Caco-2 (cell line): Measurements from ENCODE around the gene KANSL3. TPM values are rescaled to one million over a fixed set of nuclear protein-coding genes. Genes with fewer than 3 reads are reported as not detected.

Experiments used
- BruUV-seq: library from RNA; stranded (reverse); fragments of 400-500 nt; replicated peaks from 2 replicates; lab custom pipeline; 2021; lab: Mats Ljungman, UMichigan
- CTCF ChIA-PET: fragments of 300-600 bp; sonication (Branson Sonifier 250); formaldehyde crosslinking; loops from one replicate; lab custom pipeline; 2022; ENCODE audit warnings: antibody characterized with exemption; lab: Charles Lee
- POLR2A ChIA-PET: fragments of 300-600 bp; sonication (Branson Sonifier 250); formaldehyde crosslinking; loops from one replicate; lab custom pipeline; 2022; ENCODE audit warnings: antibody characterized with exemption; lab: Charles Lee
- DNase-seq, 2 experiments: peaks; one replicate each; pipeline versions ENCODE4 v3.0.0 to v3.0.0-alpha.2; 2020 to 2022
- H3K27me3 ChIP-seq: replicated peaks from 2 replicates; pipeline ENCODE4 v1.6.0; 2011; ENCODE audit warnings: low read length; ENCODE audit not compliant: control insufficient read depth, insufficient read depth
- H3K36me3 ChIP-seq: 2 replicates; pipeline ENCODE4 v1.5.1; 2011; ENCODE audit warnings: low read length; ENCODE audit not compliant: control insufficient read depth, insufficient read depth
- H3K4me1 ChIP-seq: fragments of 250-450 bp; sonication (Bioruptor Pico); 2 replicates; pipeline ENCODE4 v1.5.1; 2020; ENCODE audit warnings: mild to moderate bottlenecking
- H3K4me3 ChIP-seq: 2 replicates; pipeline ENCODE4 v1.5.1; 2011; ENCODE audit warnings: low read depth, mild to moderate bottlenecking, control low read depth, low read length
- H3K9me3 ChIP-seq: fragments of 250-450 bp; sonication (Bioruptor Pico); 2 replicates; pipeline ENCODE4 v1.5.1; 2020; ENCODE audit warnings: mild to moderate bottlenecking, moderate library complexity
- H3K27ac Mint-ChIP-seq: one replicate; pipeline ENCODE4 v1.8.0; 2022; ENCODE audit warnings: mixed read lengths; ENCODE audit not compliant: unreplicated experiment
- H3K27me3 Mint-ChIP-seq: one replicate; pipeline ENCODE4 v1.8.0; 2022; ENCODE audit warnings: mixed read lengths; ENCODE audit not compliant: insufficient read depth, unreplicated experiment
- H3K36me3 Mint-ChIP-seq: one replicate; pipeline ENCODE4 v1.8.0; 2022; ENCODE audit warnings: mild to moderate bottlenecking, mixed read lengths; ENCODE audit not compliant: insufficient read depth, unreplicated experiment
- H3K4me1 Mint-ChIP-seq: one replicate; pipeline ENCODE4 v1.8.0; 2022; ENCODE audit warnings: low read depth, mixed read lengths; ENCODE audit not compliant: unreplicated experiment
- H3K4me3 Mint-ChIP-seq: one replicate; pipeline ENCODE4 v1.8.0; 2022; ENCODE audit warnings: mild to moderate bottlenecking, moderate library complexity, mixed read lengths; ENCODE audit not compliant: unreplicated experiment
- H3K9me3 Mint-ChIP-seq: one replicate; pipeline ENCODE4 v1.8.0; 2022; ENCODE audit warnings: mixed read lengths; ENCODE audit not compliant: unreplicated experiment
- CTCF ChIP-seq, 2 experiments: fragments of 200-600 bp in 1 of 2; IDR thresholded peaks; 1 replicate in 1 of 2; 2 replicates in 1 of 2; pipeline versions ENCODE4 v1.5.1 to v1.8.0; 2011 to 2022; ENCODE audit warnings: antibody characterized with exemption in 1 of 2, control low read depth in 1 of 2, inconsistent platforms in 1 of 2, low read depth in 1 of 2, low read length in 1 of 2, mild to moderate bottlenecking in 1 of 2, moderate library complexity in 1 of 2; ENCODE audit not compliant: insufficient read depth in 1 of 2, severe bottlenecking in 1 of 2, unreplicated experiment in 1 of 2
- intact Hi-C: fragments of 100-400 bp; cut with micrococcal nuclease; formaldehyde crosslinking; loops from one replicate; pipeline ENCODE4 v1.10.0; 2022; ENCODE audit not compliant: unreplicated experiment
- total RNA-seq: library from RNA; stranded (reverse); gene quantifications from 2 replicates; pipeline ENCODE4 v1.2.3, GENCODE V29; 2022

KANSL3 gene
- total RNA-seq, 1 experiment from 2014 or later, result 48.6 TPM

GRCh38 chr2:96683307-96683706, 45.2 kb upstream of the KANSL3 start:
- no peaks in the 10 kb centered on the region for H3K27me3 ChIP-seq
- BruUV-seq, result no TSS peak
- H3K27me3 Mint-ChIP-seq, result no peaks in the 10 kb centered on the region
- intact Hi-C loops, result no loop called here
- ChIA-PET POLR2A (no interaction called here), CTCF (no interaction called here)
- H3K4me1 Mint-ChIP-seq, result peaks cover 15% of the 10 kb centered on the region
- H3K9me3 Mint-ChIP-seq, result no peaks in the 10 kb centered on the region
- no peaks in the 10 kb centered on the region for H3K9me3 ChIP-seq
- no peak for TF ChIP-seq CTCF (IDR thresholded peaks at IDR 0.05; ENCODE audit: insufficient read depth in 1 of 2, low read depth in 1 of 2, low read length in 1 of 2, severe bottlenecking in 1 of 2, unreplicated experiment in 1 of 2)
- H3K27ac Mint-ChIP-seq, result no peak overlapping the region
- H3K4me1 ChIP-seq, result peaks cover 20% of the 10 kb centered on the region
- H3K4me3 Mint-ChIP-seq, result no peak overlapping the region
- H3K4me3 ChIP-seq, result no peak overlapping the region
- peaks cover 5% of the 10 kb centered on the region for H3K36me3 Mint-ChIP-seq
- no peak for DNase-seq
- no peaks in the 10 kb centered on the region for H3K36me3 ChIP-seq

- intact Hi-C loops, result no loop called here
- H3K27ac Mint-ChIP-seq, result no peak overlapping the region
- no peak overlapping the region for H3K4me3 Mint-ChIP-seq
- TF ChIP-seq CTCF (IDR thresholded peaks at IDR 0.05; ENCODE audit: insufficient read depth in 1 of 2, low read depth in 1 of 2, low read length in 1 of 2, severe bottlenecking in 1 of 2, unreplicated experiment in 1 of 2), result no peak
- Histone ChIP-seq H3K4me1 (peaks cover 20% of the 10 kb centered on the region), H3K4me3 (no peak overlapping the region), H3K9me3 (no peaks in the 10 kb centered on the region), H3K36me3 (no peaks in the 10 kb centered on the region), H3K27me3 (no peaks in the 10 kb centered on the region)
- H3K4me1 Mint-ChIP-seq, result peaks cover 15% of the 10 kb centered on the region
- ChIA-PET CTCF (no interaction called here), POLR2A (no interaction called here)
- no peaks in the 10 kb centered on the region for H3K9me3 Mint-ChIP-seq
- BruUV-seq, result no TSS peak
- no peaks in the 10 kb centered on the region for H3K27me3 Mint-ChIP-seq
- no peak for DNase-seq
- H3K36me3 Mint-ChIP-seq, result no peaks in the 10 kb centered on the region
Measured at GRCh38 chr2:96681540-96681939, 43.4 kb upstream of the KANSL3 start.

GRCh38 chr2:96680561-96681141, 42.5 kb upstream of the KANSL3 start:
- Mint-ChIP-seq H3K27ac (no peak overlapping the region), H3K27me3 (no peaks in the 10 kb centered on the region), H3K4me1 (peaks cover 15% of the 10 kb centered on the region), H3K36me3 (no peaks in the 10 kb centered on the region), H3K9me3 (no peaks in the 10 kb centered on the region), H3K4me3 (no peak overlapping the region)
- intact Hi-C loops, result no loop called here
- no peak for DNase-seq
- Histone ChIP-seq H3K27me3 (no peaks in the 10 kb centered on the region), H3K4me1 (peaks cover 20% of the 10 kb centered on the region), H3K9me3 (no peaks in the 10 kb centered on the region), H3K36me3 (no peaks in the 10 kb centered on the region), H3K4me3 (no peak overlapping the region)
- TF ChIP-seq CTCF (IDR thresholded peaks at IDR 0.05; ENCODE audit: insufficient read depth in 1 of 2, low read depth in 1 of 2, low read length in 1 of 2, severe bottlenecking in 1 of 2, unreplicated experiment in 1 of 2), result no peak
- ChIA-PET POLR2A (interaction anchor here (0.6 kb wide), 1 partner anchor 47 kb away, joined by 7 read pairs; no protein-coding TSS in a partner anchor), CTCF (no interaction called here)
- BruUV-seq, result no TSS peak
